ENCODE data around the gene USP2.

- no peak for TF ChIP-seq GATA3 (IDR thresholded peaks at IDR 0.05; ENCODE audit: low read depth, low read length)
- no peak for TF ChIP-seq GATA2 (IDR thresholded peaks at IDR 0.05; ENCODE audit: low read depth, low read length)
Observed at GRCh38 chr11:119373921-119374631, 7.4 kb downstream of the USP2 start.
